IMR-90 (cell line): Measurements from ENCODE around the gene DOCK2.

Source experiments
- BHLHE40 ChIP-seq: fragments of 150-350 bp; IDR thresholded peaks from 2 replicates; pipeline ENCODE4 v1.6.1; 2016; ENCODE audit warnings: mild to moderate bottlenecking, low read depth, low read length
- CEBPB ChIP-seq: IDR thresholded peaks from 2 replicates; pipeline ENCODE4 v1.6.1; 2012; ENCODE audit warnings: low read depth, low read length, improper control_type of control experiment
- CTCF ChIP-seq: conservative IDR thresholded peaks from 2 replicates; pipeline ENCODE4 v1.5.1; 2012; ENCODE audit warnings: mild to moderate bottlenecking, low read depth, low read length, improper control_type of control experiment
- MAZ ChIP-seq: IDR thresholded peaks from 2 replicates; pipeline ENCODE4 v1.6.1; 2012; ENCODE audit warnings: low read depth, mild to moderate bottlenecking, low read length, improper control_type of control experiment, moderate library complexity, borderline replicate concordance
- MXI1 ChIP-seq: IDR thresholded peaks from 2 replicates; pipeline ENCODE4 v1.6.1; 2012; ENCODE audit warnings: low read depth, mild to moderate bottlenecking, low read length, moderate library complexity, borderline replicate concordance
- POLR2A ChIP-seq: IDR thresholded peaks from 2 replicates; pipeline ENCODE4 v1.6.1; 2012; ENCODE audit warnings: mild to moderate bottlenecking, low read depth, low read length
- RAD21 ChIP-seq: IDR thresholded peaks from 2 replicates; pipeline ENCODE4 v1.6.1; 2012; ENCODE audit warnings: low read length, improper control_type of control experiment
- RCOR1 ChIP-seq: IDR thresholded peaks from 2 replicates; pipeline ENCODE4 v1.6.1; 2012; ENCODE audit warnings: mild to moderate bottlenecking, low read length, improper control_type of control experiment; ENCODE audit not compliant: insufficient replicate concordance
- SMC3 ChIP-seq: fragments of 150-350 bp; IDR thresholded peaks from 2 replicates; pipeline ENCODE4 v1.6.1; 2016; ENCODE audit warnings: low read depth, mild to moderate bottlenecking, antibody characterized with exemption, low read length, moderate library complexity
- USF2 ChIP-seq: fragments of 150-350 bp; IDR thresholded peaks from 2 replicates; pipeline ENCODE4 v1.6.1; 2017; ENCODE audit warnings: mild to moderate bottlenecking, antibody characterized with exemption, low read length, low read depth

GRCh38 chr5:170126626-170127025, 489.6 kb downstream of the DOCK2 start:
- TF ChIP-seq POLR2A (no peak), MAZ (no peak), CTCF (no peak), BHLHE40 (no peak), RAD21 (no peak), USF2 (no peak), SMC3 (no peak), RCOR1 (no peak), CEBPB (no peak), MXI1 (no peak)
